Measurements from ENCODE around the gene ARL4A.
"Not testable (repeated sequence)": the region's sequence is repeated elsewhere in the genome, so short reads cannot be mapped to it uniquely, and the experiment has no call there.

The ARL4A gene

GRCh38 chr7:12686891-12687717 is at the start of gene ARL4A:
Gene ARL4A, plus strand, starts transcription at chr7:12687633. Its CDS starts 622 bp downstream, at chr7:12688255.
- DNase-seq = peak; percentile 92

GRCh38 chr7:12637819-12638592 is 49.4 kb upstream of the ARL4A start:
- DNase-seq = no peak

DNA sequence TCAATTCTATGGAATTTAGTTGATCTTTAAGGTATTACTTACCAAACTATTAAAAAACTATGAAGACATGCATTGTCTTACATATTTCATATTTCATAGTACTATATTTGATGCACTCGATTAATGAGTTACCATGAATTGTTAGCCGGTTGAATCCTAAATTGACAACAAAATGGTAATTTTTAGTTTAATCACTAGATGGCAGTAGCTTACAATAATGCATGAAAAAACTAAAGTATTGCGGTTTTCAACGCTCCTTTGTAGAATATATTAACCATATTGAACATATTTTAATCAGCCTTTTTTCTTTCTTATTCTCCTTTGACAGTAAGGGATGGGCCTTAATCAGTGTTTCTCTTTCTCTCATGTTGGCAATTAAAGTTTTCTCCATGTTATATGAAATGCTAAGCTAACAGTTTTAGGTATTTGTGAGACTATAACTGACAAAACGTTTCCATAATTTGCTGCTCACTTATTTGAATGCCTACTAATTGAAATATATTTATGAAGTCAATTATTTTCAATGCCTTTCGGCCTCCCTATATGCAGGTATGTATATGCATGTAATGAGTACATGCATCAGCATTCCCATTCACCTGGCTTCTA is 48.5 kb upstream of the ARL4A start:
- no peak for DNase-seq

DNA sequence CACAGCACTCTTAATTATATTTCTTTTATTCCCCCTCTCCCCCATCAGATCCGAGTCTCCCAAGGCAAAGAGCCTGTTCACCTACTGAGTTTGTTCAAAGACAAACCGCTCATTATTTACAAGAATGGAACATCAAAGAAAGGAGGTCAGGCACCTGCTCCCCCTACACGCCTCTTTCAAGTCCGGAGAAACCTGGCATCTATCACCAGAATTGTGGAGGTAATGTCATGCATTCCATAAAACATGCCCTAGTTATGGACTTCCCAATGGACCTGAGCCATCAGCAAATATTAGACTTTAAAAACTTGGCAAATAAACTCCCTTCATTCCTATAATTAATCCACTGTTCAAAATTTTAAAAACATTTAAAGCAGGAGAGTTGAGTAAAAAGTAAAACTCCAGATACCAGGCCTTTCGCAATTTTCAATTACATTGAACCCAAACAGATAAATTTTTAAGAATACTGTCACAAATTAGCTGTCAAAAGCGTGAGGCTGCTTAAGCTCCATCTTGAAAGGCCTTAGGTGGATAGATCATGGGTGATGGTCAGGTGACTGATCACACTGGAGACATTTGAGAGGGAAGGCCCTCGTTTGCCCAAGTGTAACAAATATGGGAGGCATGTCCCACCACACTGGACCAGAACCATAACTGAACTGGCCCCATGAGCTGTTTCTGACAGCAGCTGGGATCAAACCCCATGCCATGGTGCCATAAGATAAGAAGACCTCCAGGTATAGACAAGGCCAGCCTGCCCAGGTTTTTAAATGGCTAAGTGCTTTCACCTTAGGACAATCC is 46.9 kb upstream of the ARL4A start:
- DNase-seq = no peak

DNA sequence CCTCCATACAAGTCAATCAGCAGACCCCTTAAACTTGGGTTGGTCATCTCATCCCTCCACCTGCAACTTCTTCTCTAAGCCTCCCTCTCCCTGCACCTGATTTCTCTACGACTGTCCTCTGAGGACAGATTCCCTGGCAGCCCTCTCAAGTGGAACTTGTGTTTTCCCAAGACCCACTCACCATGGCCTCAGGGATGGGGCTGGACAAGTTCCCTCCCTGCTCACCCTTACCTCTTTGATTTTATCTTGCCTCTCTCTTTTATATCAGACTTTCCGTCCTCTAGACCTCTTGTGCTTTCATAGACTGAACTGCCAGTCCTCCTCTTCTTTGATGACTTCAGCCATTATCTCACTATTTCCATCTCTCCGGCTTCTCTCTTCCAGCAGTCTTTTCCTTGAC is 46.2 kb upstream of the ARL4A start:
- DNase-seq = no peak

- no peak for DNase-seq
Observed at GRCh38 chr7:12642508-12642907, 44.9 kb upstream of the ARL4A start.

GRCh38 chr7:12643001-12643643 is 44.3 kb upstream of the ARL4A start:
- DNase-seq = no peak

- no peak for DNase-seq
Observed at GRCh38 chr7:12643644-12644043, 43.8 kb upstream of the ARL4A start.

GRCh38 chr7:12645212-12645611 is 42.2 kb upstream of the ARL4A start:
- not testable (repeated sequence) for DNase-seq

DNA sequence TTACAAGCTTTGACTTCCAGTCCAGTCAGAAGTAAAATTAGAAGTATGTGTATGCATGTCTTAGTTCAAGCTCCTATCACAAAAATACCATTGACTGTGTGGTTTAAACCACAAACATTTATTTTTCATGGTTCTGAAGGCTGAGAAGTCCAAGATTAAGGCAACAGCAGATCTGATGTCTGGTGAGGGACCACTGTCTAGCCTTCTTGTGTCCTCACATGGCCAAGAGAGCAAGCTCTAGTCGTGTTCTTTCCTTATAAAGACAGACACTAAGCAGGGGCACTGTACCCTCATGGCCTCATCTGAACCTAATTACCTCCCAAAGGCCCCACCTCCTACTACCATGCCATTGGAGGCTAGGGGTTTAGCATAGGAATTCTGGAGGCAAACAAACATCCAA is 41.3 kb upstream of the ARL4A start:
- DNase-seq = no peak

- no peak for DNase-seq
Observed at GRCh38 chr7:12647364-12648219, 39.8 kb upstream of the ARL4A start.

GRCh38 chr7:12648704-12649261 is 38.6 kb upstream of the ARL4A start:
- no peak for DNase-seq

DNA sequence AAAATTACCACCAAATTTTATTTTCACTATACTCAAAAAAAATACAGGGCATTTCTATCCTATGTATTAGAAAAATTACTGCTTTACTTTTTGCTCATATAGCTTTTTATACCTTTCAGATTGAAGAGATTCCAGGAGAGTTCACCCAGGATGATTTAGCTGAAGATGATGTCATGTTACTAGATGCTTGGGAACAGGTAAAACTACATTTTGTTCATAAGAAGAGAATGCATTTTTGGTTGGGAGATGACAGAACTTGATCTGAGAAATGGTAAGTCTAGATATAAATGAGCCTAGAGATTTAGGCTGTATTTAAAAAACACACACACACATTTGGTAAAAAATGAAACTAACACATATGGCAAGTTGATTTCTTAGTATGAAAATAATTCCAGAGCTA is 38.1 kb upstream of the ARL4A start:
- DNase-seq = no peak

- DNase-seq = no peak
Observed at GRCh38 chr7:12650080-12650479, 37.4 kb upstream of the ARL4A start.

- no peak for DNase-seq
Observed at GRCh38 chr7:12653110-12653509, 34.3 kb upstream of the ARL4A start.

DNA sequence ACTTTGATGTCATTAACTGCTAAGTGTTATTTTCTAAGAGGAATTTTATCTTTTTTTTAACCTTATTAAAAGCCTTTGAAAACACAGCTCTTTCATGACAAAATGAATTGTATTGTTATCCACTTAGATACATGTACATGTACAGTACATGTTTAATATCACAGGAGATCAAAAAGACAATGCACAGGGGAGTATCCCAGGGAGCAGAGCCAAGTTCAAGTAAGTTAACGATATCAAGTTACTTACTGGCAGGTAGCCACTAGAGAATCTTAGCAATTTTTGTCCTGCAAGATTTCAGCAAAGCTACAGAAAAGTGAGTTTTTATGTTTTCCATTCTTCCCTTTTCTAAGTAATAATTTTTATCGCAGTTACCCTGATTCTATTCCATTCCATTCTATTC is 33.9 kb upstream of the ARL4A start:
- no peak for DNase-seq

- DNase-seq = no peak
Observed at GRCh38 chr7:12655161-12655560, 32.3 kb upstream of the ARL4A start.

- not testable (repeated sequence) for DNase-seq
Observed at GRCh38 chr7:12660423-12660822, 27.0 kb upstream of the ARL4A start.

DNA sequence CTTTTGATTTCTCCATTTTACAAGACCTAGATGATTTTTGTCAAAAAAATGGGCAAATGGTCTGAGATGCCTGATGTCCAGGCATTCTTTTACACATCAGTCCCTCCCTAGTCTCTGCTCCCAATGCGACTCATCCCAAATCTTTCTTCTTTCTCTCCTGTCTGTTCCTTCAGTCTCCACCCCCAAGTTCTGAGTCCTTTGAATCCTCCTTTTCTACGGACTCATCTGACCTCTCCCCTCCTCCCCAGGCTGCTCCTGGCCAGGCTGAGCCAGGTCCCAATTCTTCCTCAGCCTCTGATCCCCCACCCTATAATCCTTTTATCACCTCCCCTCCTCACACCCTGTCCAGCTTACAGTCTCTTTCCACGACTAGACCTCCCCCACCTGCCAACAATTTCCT is 26.4 kb upstream of the ARL4A start:
- not testable (repeated sequence) for DNase-seq

DNA sequence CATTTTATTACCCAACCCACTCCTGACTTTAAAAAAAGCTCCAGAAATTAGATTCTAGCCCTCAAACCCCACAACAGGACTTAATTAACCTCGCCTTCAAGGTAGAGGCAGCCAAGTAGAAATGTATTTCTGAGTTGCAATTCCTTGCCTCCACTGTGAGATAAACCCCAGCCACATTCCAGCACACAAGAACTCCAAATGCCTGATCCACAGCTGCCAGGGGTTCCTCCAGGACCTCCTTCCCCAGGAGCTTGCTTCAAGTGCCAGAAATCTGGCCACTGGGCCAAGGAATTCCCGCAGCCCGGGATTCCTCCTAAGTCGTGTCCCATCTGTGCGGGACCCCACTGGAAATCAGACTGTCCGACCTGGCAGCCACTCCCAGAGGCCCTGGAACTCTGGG is 25.9 kb upstream of the ARL4A start:
- no peak for DNase-seq
